D721Med (cell line): ENCODE measurements around the gene GNB2.
A peak's percentile ranks its signal among the peaks of the same experiment; 100 is the strongest.

Experiments
- DNase-seq: peaks from one replicate; pipeline ENCODE4 v3.0.0; 2011; ENCODE audit warnings: low spot score; ENCODE audit not compliant: insufficient read length
- FAIRE-seq: peaks from 2 replicates; lab custom pipeline; 2011; peaks lifted over from hg19 to GRCh38; lab: Jason Lieb, UNC
- CTCF ChIP-seq: IDR thresholded peaks from 2 replicates; pipeline ENCODE4 v1.5.1; 2012; ENCODE audit warnings: mild to moderate bottlenecking, control low read depth; ENCODE audit not compliant: insufficient read depth; ENCODE audit errors: missing control alignments

Gene GNB2

GRCh38 chr7:100675105-100675451 lies 1.5 kb downstream of the GNB2 start:
- no peak for TF ChIP-seq CTCF
- DNase-seq: no peak
- FAIRE-seq: no peak

- peak; percentile 70 for DNase-seq
- TF ChIP-seq CTCF: no peak
- FAIRE-seq: no peak
Measured at GRCh38 chr7:100675581-100676350, 2.2 kb downstream of the GNB2 start.

GRCh38 chr7:100676501-100677306 lies 3.2 kb downstream of the GNB2 start:
- DNase-seq: no peak
- no peak for FAIRE-seq
- TF ChIP-seq CTCF: no peak

- FAIRE-seq (no peak), DNase-seq (peak; percentile 13)
- no peak for TF ChIP-seq CTCF
Measured at GRCh38 chr7:100677308-100678267, 4.0 kb downstream of the GNB2 start.

- FAIRE-seq (no peak), DNase-seq (peak; percentile 18)
- TF ChIP-seq CTCF: no peak
Measured at GRCh38 chr7:100678291-100678984, 4.9 kb downstream of the GNB2 start.

GRCh38 chr7:100679129-100679926 lies 5.8 kb downstream of the GNB2 start:
- no peak for FAIRE-seq
- peak; percentile 22 for DNase-seq

More at GRCh38 chr7:100679129-100679926, 5.8 kb downstream of the GNB2 start:
- TF ChIP-seq CTCF: no peak
